Naive B cell (primary cell): ENCODE data around the gene TEX2. TPM values are rescaled to one million over a fixed set of nuclear protein-coding genes. Genes with fewer than 3 reads are reported as not detected.
"Not testable (repeated sequence)": the region's sequence is repeated elsewhere in the genome, so short reads cannot be mapped to it uniquely, and the experiment has no call there.

ENCODE experiments used
- ATAC-seq, 2 donors: fragments of 150-1000 bp; cut with Tn5 transposase; 2 replicates each; pipeline ENCODE4 v1.10.0; 2021; ENCODE audit warnings: low read depth in 2 of 2, mild to moderate bottlenecking in 2 of 2, moderate library complexity in 2 of 2
- DNase-seq: peaks from one replicate; pipeline ENCODE4 v3.0.0; 2022
- H3K27ac Mint-ChIP-seq, 6 donors: one replicate each; pipeline ENCODE4 v1.8.0; 2020 to 2022; ENCODE audit warnings: mild to moderate bottlenecking in 6 of 6, mixed read lengths in 6 of 6, moderate library complexity in 5 of 6, inconsistent platforms in 2 of 6
- H3K27me3 Mint-ChIP-seq, 3 donors: one replicate each; pipeline ENCODE4 v1.8.0; 2021 to 2022; ENCODE audit warnings: mixed read lengths in 3 of 3, mild to moderate bottlenecking in 1 of 3
- H3K36me3 Mint-ChIP-seq, 2 donors: one replicate each; pipeline ENCODE4 v1.8.0; 2020 to 2022; ENCODE audit warnings: mixed read lengths in 2 of 2, inconsistent platforms in 1 of 2, mild to moderate bottlenecking in 1 of 2
- H3K4me1 Mint-ChIP-seq, 3 donors: one replicate each; pipeline ENCODE4 v1.8.0; 2020 to 2022; ENCODE audit warnings: mixed read lengths in 3 of 3, inconsistent platforms in 1 of 3, mild to moderate bottlenecking in 1 of 3, moderate library complexity in 1 of 3
- H3K4me3 Mint-ChIP-seq, 8 donors: one replicate each; pipeline ENCODE4 v1.8.0; 2020 to 2022; ENCODE audit warnings: mild to moderate bottlenecking in 8 of 8, mixed read lengths in 8 of 8, moderate library complexity in 8 of 8, inconsistent platforms in 2 of 8
- H3K9me3 Mint-ChIP-seq, 7 donors: one replicate each; pipeline ENCODE4 v1.8.0; 2020 to 2022; ENCODE audit warnings: mixed read lengths in 7 of 7, mild to moderate bottlenecking in 5 of 7, inconsistent platforms in 2 of 7, moderate library complexity in 1 of 7
- polyA plus RNA-seq, 6 donors: library from polyadenylated mRNA; unstranded; fragments of 300-500 nt; fragmentation: Illumina TruSeq; gene quantifications; one replicate each; pipeline ENCODE4 v1.2.3, GENCODE V29; 2021; ENCODE audit warnings: low read depth in 6 of 6

TEX2 gene
- polyA plus RNA-seq, 6 donors from 2014 or later, result 1.1 to 5.2 (median 3.8) TPM

DNA sequence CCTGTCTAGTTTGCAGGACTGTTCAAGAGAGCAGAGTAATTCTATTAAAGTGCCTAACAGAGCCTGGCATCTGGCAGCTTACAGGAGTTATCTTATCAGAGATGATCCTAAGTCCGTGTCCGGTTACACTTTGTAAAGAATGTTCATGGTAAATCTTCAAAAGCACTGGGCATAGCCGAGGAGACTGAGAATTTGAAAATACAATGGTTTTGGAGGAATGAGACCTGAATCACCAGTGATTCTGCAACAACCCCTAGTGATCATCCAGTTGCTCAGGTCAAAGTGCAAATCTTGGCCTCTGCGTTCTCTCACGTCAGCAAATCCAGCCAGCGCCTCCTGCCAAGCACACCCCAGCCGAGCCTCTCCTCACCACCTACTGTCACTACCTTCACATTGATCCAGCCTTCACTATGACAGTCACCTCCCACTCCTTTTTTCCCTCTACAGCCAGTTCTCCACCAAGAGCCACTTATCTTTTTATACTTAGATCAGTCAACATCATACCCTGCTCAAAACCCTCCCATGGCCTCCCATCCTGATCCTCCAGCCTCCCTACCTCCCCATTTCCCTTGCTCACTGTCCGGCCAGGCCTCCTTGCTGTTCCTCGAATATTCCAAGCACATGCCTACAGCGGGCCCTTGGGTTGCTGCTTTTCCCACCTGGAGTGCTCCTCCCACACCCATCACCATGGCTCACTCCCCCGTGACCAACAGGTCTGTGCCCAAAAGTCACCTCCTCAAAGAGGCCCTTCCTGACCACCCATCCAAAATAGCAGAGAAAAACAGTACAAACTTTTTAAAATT, 75.8 kb downstream of the TEX2 start:
- Mint-ChIP-seq H3K36me3 (peaks cover 0 to 5% of the 10 kb centered on the region in 2 donors), H3K4me1 (no peaks in the 10 kb centered on the region), H3K9me3 (no peaks in the 10 kb centered on the region), H3K27me3 (no peaks in the 10 kb centered on the region), H3K4me3 (no peak overlapping the region), H3K27ac (peak overlapping the region in 1 of 6 donors; percentile 65)
- DNase-seq, result no peak
- no peak for ATAC-seq

- Mint-ChIP-seq H3K27me3 (no peaks in the 10 kb centered on the region), H3K4me3 (no peak overlapping the region), H3K27ac (no peak overlapping the region), H3K36me3 (peaks cover 0 to 5% of the 10 kb centered on the region in 2 donors), H3K9me3 (no peaks in the 10 kb centered on the region), H3K4me1 (no peaks in the 10 kb centered on the region)
- ATAC-seq (no peak), DNase-seq (no peak)
These were observed 76.6 kb downstream of the TEX2 start for GRCh38 chr17:64186171-64187092.

DNA sequence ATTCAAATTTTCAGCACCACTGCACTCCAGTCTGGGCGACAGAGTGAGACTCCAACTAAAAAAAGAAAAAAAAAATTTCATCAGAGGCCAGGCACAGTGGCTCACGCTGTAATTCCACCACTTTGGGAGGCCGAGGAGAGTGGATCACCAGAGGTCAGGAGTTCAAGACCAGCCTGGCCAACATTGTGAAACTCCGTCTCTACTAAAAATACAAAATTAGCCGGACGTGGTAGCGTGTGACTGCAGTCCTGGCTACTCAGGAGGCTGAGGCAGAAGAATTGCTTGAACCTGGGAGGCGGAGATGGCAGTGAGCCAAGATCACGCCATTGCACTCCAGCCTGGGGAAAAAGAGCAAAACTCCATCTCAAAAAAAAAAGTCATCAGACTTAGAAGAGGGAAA, 77.5 kb downstream of the TEX2 start:
- H3K4me3 Mint-ChIP-seq, H3K9me3 Mint-ChIP-seq, H3K36me3 Mint-ChIP-seq, H3K4me1 Mint-ChIP-seq, ATAC-seq, DNase-seq, H3K27me3 Mint-ChIP-seq, H3K27ac Mint-ChIP-seq: not testable (repeated sequence)

DNA sequence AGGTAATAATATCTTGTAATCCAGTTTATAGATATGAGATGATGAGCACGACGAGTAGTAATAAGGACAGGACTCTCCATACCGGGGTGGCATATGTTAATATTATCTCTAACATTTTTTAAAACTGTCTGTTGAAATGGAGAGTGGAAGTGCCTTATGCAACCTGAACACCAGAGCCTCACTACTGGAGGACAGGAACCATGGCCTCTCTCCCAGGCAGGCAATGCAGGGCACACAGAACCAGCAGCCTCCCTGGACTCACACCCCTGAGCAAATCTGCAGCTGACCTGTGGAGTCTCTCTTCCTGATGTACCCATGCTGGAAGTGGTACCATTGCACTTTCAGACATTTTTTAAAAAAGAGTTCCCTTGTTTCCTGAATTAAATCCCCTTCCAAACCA, 78.0 kb downstream of the TEX2 start:
- Mint-ChIP-seq H3K4me3 (no peak overlapping the region), H3K9me3 (no peaks in the 10 kb centered on the region), H3K4me1 (no peaks in the 10 kb centered on the region), H3K36me3 (peaks cover 0 to 5% of the 10 kb centered on the region in 2 donors), H3K27ac (no peak overlapping the region), H3K27me3 (no peaks in the 10 kb centered on the region)
- ATAC-seq (no peak), DNase-seq (no peak)

- no peak for ATAC-seq
- no peak overlapping the region for H3K4me3 Mint-ChIP-seq
- DNase-seq, result no peak
These were observed 79.2 kb downstream of the TEX2 start for GRCh38 chr17:64183815-64184214.

GRCh38 chr17:64182325-64183012, 80.6 kb downstream of the TEX2 start:
- Mint-ChIP-seq H3K36me3 (peaks cover 0 to 5% of the 10 kb centered on the region in 2 donors), H3K9me3 (peaks cover 0 to 2% (median 0%) of the 10 kb centered on the region in 7 donors), H3K4me3 (no peak overlapping the region), H3K27ac (no peak overlapping the region), H3K4me1 (no peaks in the 10 kb centered on the region), H3K27me3 (no peaks in the 10 kb centered on the region)
- DNase-seq (no peak), ATAC-seq (no peak)

More at GRCh38 chr17:64183815-64184214, 79.2 kb downstream of the TEX2 start:
- no peak overlapping the region for H3K27ac Mint-ChIP-seq
- no peaks in the 10 kb centered on the region for H3K27me3 Mint-ChIP-seq
- H3K4me1 Mint-ChIP-seq, result no peaks in the 10 kb centered on the region
- H3K36me3 Mint-ChIP-seq, result peaks cover 0 to 5% of the 10 kb centered on the region in 2 donors
- peaks cover 0 to 2% (median 0%) of the 10 kb centered on the region in 7 donors for H3K9me3 Mint-ChIP-seq

GRCh38 chr17:64180089-64181073, 82.7 kb downstream of the TEX2 start:
- H3K4me3 Mint-ChIP-seq, result no peak overlapping the region
- H3K36me3 Mint-ChIP-seq, result no peaks in the 10 kb centered on the region
- ATAC-seq (no peak), DNase-seq (no peak)
- H3K27ac Mint-ChIP-seq, result peak overlapping the region in 1 of 6 donors; percentile 16
- no peaks in the 10 kb centered on the region for H3K27me3 Mint-ChIP-seq
- H3K9me3 Mint-ChIP-seq, result peaks cover 0 to 2% (median 0%) of the 10 kb centered on the region in 7 donors
- H3K4me1 Mint-ChIP-seq, result no peaks in the 10 kb centered on the region

GRCh38 chr17:64179024-64179423, 84.0 kb downstream of the TEX2 start:
- not testable (repeated sequence) for H3K27ac Mint-ChIP-seq, H3K4me1 Mint-ChIP-seq, DNase-seq, H3K4me3 Mint-ChIP-seq, H3K27me3 Mint-ChIP-seq, ATAC-seq, H3K36me3 Mint-ChIP-seq, H3K9me3 Mint-ChIP-seq

DNA sequence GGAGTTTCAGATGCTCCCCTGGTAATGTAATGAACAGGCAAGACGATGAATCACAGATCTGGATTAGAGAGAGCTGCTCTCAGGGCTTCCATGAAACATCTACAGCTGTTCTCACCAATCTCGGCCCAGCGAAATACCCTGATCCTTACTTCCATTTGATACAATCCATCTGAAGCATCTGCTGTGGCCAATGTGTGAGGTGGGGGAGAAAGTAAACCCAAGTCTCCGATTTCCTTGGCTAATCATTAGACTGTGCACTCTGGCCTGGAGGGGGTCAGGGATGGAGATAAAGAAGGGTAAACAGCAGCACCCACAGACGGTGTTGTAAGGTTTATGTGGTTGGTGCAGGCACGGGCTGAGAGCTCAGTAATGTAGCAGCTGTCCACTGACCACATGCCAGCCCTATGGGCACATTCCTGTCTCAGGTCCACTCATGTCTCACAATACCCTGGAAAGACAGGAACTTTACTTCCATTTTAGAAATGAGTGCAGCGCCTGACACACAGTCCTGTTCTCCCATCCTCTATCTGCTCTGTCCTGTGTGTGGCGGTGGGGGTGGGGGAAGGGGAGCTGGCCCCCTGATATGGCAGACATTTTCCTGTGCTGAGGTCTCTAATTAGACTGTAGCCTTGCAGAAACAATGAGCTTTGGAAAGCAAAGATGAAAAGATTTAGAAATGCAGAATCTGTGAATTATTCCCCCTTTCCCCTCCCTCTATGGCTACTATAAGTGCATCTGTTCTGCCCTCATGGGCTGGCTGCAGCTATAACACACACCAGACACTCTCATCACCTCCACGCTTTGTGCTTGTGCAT, 84.8 kb downstream of the TEX2 start:
- no peak for DNase-seq
- ATAC-seq, result no peak
- Mint-ChIP-seq H3K27me3 (no peaks in the 10 kb centered on the region), H3K4me1 (no peaks in the 10 kb centered on the region), H3K27ac (no peak overlapping the region), H3K9me3 (peaks cover 0 to 2% (median 0%) of the 10 kb centered on the region in 7 donors), H3K36me3 (no peaks in the 10 kb centered on the region), H3K4me3 (no peak overlapping the region)

DNA sequence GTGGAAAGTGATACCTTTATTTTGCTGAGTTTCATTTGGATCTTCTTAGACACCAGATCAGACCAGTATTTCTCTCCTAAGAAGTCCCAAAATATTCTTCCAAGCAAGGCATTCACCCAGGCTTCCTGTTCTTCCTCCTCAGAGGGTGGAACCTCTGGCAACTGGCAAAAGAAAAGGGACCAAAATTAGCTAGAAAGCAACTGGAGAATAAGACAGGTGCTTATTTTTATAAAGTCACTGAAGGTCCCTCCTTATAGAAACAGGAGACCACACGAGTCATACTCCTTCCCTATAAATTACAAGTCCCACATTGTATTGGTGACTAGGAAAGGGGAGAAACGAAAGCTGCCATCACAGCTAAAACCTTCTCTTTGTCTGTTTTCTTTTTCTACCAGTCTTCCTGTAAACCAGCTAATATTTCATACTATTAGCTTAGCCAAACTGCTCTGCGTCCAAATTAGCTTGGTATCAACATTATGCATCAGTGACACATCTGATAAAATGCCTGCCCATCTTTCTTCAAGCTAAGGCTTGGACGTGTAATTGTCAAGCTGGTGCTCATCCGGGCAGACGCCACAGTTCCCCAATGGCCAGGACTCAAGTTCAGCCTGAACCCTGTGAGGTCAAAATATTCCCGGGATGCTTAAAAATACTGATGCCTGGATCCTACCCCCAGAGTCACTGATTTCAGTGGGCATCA, 85.6 kb downstream of the TEX2 start:
- Mint-ChIP-seq H3K27me3 (no peaks in the 10 kb centered on the region), H3K9me3 (peaks cover 0 to 2% (median 0%) of the 10 kb centered on the region in 7 donors), H3K4me3 (no peak overlapping the region), H3K27ac (no peak overlapping the region), H3K4me1 (no peaks in the 10 kb centered on the region), H3K36me3 (no peaks in the 10 kb centered on the region)
- DNase-seq (no peak), ATAC-seq (no peak)

DNA sequence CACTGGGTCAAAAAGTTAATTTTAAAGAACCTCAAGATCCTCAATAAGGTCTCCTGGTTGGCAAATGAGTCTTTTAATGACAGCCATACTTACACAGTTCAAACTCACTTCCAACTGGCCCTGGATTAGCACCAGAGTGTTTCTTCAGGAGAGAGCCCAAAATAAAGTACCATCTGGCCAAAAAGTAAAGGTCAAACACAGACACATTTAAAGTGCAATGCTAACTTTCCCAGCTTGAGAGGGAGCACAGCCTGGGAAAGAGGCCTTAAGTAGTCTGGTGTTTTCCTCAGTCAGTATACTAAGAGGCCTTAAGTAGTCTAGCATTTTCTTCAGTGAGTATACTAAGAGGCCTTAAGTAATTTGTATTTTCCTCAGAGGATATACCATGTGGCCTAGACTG, 86.5 kb downstream of the TEX2 start:
- no peak for ATAC-seq
- no peaks in the 10 kb centered on the region for H3K27me3 Mint-ChIP-seq
- H3K27ac Mint-ChIP-seq, result peak overlapping the region in 1 of 6 donors; percentile 18
- no peak for DNase-seq
- peaks cover 0 to under 1% of the 10 kb centered on the region in 2 donors for H3K36me3 Mint-ChIP-seq
- H3K4me3 Mint-ChIP-seq, result no peak overlapping the region
- no peaks in the 10 kb centered on the region for H3K4me1 Mint-ChIP-seq
- peaks cover 0 to 2% (median 0%) of the 10 kb centered on the region in 7 donors for H3K9me3 Mint-ChIP-seq
